Activated T-helper 1 cell treated with anti-CD3 and anti-CD28 coated beads, Interleukin-2, amount 50 U/mL, for 16 hours (primary cell): ENCODE measurements around the gene RBM26.

Source experiments
- DNase-seq, 2 donors: peaks; one replicate each; pipeline ENCODE4 v3.0.0-alpha.2; 2020; ENCODE audit warnings: low read depth in 1 of 2, low spot score in 1 of 2

Gene RBM26

GRCh38 chr13:79338343-79338742 lies 67.7 kb downstream of the RBM26 start:
- no peak for DNase-seq

DNA sequence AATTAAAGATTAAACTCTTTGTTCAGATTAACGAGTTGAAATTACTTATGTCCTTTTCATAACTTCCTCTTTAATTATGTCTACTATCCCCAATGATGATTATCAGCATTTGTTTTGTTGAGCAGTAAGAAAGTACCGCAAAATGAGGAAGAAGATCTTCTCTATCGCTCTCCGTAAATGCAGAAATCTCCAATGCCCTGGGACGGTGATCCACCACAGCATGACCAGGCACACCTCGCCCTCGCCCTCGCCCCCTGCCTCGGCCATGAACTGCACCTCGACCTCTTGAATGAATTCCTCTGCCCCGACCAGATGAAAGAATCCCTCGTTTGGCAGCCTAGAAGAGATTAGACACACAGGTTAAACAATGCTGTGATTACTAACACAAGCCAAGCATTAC lies 69.1 kb downstream of the RBM26 start:
- DNase-seq, result no peak

DNA sequence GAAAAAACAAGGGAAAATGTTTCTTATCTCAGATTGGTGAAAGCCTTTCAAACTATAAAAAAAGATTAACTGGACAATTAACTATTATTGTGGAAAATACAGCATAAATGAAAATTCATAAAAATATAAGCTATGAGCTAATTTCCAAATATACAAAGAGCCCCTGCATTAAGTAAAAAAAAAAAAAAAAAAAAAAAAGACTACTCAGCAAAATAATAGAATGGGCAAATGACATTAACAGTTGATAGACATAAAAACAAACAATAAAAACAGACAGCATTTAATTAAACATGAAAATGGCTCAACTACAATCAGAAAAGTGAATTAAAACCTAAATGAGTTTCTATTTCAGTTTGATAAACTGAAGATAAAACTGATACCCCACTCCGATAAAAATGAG lies 77.5 kb downstream of the RBM26 start:
- DNase-seq, result no peak

DNA sequence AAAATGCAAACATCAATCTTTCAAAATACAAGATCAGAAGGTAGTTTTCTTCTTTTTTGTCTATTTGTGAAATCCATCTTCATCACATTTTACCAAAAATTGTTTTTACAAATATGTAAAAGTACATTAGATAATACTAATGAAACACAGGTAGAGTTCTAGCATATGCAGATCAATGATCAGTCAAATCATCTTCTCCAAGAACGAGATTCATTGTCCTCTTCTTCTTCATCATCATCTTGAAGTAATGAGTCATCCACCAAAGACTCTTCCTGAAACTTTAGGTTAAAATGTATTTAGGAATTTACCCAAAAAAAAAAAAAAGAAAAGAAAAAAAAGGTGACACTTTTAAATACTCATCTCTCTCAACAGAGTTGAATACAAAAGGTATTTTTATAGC lies 85.6 kb downstream of the RBM26 start:
- DNase-seq, result no peak

GRCh38 chr13:79318664-79319063 lies 87.4 kb downstream of the RBM26 start:
- DNase-seq, result no peak

DNA sequence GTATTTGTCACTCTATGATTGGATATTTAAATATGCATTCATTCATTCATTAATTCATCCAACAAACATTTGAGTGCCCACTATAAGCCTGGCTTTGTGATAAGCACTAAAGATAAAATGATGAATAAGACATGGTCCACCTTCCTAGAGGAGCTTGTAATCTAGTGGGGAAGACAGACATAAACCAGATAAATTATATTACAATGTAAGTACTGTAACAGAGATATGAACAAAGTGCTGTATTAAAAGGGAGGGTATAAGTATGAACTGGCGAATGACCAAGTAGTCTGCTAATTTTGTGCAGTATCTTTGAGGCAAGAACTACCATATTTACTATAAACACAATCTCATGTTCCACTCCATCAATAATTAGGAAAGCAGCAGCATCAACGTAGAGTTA lies 88.2 kb downstream of the RBM26 start:
- no peak for DNase-seq

DNA sequence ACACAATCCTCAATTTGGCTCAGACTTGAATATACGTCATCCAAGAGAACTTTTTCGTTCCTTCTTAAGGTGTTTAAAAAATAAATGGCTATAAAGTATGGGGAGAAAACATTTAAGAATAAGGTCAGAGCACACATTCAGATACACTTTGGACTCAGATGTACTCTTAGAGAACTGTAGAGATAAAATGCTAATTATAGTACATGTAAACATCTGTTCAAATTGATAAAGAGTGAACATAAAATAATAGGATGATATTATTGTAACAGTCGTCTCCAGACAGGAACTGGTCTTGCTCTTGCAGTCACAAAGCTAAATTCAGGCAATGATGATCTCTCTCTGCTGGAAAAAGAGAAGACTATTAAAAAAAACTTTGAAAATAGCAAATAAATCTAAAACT lies 91.4 kb downstream of the RBM26 start:
- no peak for DNase-seq

DNA sequence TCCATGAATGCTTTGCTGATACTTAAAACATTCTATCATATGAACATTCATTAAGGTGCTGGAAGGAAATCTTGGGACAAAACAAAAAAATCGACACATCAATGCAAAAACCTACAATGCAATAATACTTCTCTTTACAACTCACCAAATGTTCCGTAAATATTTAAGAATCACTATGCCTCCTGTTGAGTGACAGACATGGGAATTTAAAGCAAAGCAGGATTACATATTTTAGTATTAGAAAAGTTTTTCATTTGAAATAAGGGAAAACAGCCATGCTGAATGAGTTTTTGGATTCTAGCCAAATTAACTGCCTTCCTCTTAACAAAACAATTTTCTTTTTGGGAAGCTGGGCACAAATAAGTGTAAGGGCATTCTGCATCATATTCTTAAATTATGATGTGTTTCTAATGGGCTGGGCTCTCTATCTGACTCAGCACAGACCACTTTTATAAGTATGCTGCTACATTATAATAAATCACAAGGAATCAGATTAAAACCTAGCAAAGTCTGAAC lies 93.7 kb downstream of the RBM26 start:
- DNase-seq, result no peak

GRCh38 chr13:79311386-79311785 lies 94.7 kb downstream of the RBM26 start:
- no peak for DNase-seq

DNA sequence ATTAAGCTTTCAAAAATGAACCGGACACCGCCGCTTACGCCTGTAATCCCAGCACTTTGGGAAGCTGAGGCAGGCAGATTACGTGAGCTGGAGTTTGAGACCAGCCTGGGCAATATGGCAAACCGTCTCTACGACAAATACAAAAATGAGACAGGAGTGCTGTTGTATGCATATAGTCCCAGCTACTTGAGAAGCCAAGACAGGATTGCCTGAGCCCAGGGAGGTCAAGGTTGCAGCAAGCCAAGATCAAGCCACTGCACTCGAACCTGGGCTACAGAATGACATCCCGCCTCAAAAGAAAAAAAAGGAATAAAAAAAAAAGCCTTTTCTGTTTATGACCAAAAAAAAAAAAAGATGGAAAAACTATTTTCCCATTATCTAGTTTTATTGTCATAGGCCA lies 96.4 kb downstream of the RBM26 start:
- no peak for DNase-seq

DNA sequence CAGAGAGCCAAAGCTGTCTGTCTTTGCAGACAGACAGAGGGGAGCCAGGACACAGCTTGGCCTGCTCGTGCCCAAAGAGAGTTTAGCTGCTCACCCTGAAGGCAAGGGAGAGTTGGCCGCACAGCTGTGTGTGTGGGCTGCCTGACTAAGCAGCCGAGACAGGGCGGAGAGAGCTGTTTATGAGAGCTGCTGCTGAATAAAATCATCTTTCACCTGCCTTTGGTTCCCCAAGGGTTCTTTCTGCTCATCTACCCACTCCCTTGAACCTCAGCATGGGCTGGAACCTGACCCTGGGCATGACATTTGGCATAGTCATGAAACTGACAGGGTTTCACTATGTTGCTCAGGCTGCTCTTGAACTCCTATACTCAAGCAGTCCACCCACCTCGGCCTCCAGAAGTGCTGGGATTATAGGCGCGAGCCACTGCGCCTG lies 98.2 kb downstream of the RBM26 start:
- DNase-seq, result no peak

DNA sequence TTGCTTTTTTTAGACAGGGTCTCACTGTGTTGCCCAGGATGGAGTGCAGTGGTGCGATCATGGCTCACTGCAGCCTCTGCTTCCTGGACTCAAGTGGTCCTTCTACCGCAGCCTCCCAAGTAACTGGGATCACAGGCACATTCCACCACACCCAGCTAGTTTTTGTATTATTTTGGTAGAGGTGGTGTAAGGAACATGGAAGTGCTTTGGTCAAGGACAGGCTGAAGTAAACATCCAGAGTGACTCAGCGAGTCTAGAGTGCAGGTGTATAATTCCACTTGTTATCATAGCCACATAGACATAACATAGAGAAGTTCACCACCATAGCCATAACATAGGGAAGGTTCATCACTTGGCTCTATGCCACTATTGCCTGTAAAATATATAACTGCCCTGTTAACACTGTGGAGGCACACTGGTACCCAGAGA lies 98.6 kb downstream of the RBM26 start:
- no peak for DNase-seq

GRCh38 chr13:79306650-79307049 lies 99.4 kb downstream of the RBM26 start:
- DNase-seq, result no peak

- no peak for DNase-seq
Observed at GRCh38 chr13:79297128-79297527, 108.9 kb downstream of the RBM26 start.

DNA sequence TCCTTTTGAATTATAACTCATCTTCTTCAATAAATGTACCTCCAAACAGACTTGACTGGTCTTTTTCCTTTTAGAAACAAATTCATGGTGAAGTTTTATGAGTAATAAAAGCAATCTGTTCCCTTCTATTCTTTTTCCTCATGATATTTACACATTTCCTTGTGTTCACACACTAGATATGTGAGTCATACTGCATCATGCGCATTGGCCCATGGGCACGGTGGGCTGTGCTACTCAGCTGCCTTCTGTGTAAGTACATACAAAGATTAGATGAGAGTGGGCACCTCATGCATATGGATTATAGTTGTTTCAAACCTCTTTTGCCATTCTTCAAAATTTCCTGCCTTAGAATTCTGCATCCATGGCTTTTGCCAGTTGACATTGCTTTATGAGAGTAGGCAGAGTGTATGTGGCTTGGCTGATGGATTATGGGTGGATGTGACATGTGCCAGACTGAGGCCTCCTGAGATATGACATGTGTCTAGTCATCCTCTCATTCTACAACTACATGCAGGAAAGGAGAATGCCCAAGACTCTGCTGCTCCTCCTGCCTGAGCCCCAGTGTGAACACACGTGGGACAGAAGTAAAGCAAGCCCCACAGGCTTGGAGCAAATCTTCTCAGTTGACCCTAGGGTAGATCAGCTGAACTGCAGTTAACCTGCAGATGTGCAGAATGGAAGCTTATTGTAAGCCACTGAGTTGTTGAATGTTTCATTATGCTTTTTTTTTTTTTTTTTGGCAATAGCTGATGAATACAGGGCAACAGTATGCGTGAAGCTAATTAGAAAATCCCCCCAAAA lies 109.9 kb downstream of the RBM26 start:
- DNase-seq, result no peak

- no peak for DNase-seq
Observed at GRCh38 chr13:79290595-79291244, 115.3 kb downstream of the RBM26 start.

GRCh38 chr13:79289571-79289970 lies 116.5 kb downstream of the RBM26 start:
- DNase-seq, result no peak

- no peak for DNase-seq
Observed at GRCh38 chr13:79287939-79288795, 117.9 kb downstream of the RBM26 start.

DNA sequence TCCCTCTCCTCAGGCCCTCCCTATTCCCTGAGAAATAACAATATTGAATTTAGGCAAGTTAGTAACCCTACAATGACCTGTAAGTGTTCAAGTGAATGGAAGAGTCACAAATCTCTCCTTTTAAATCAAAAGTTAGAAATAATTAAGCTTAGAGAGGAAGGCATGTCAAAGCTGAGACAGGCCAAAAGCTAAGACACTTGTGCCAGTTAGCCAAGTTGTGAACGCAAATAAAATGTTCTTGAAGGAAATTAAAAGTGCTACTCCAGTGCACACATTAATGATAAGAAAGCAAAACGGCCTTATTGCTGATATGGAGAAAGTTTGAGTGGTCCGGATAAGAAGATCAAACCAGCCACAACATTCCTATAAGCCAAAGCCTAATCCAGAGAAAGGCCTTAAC lies 120.9 kb downstream of the RBM26 start:
- DNase-seq, result no peak

DNA sequence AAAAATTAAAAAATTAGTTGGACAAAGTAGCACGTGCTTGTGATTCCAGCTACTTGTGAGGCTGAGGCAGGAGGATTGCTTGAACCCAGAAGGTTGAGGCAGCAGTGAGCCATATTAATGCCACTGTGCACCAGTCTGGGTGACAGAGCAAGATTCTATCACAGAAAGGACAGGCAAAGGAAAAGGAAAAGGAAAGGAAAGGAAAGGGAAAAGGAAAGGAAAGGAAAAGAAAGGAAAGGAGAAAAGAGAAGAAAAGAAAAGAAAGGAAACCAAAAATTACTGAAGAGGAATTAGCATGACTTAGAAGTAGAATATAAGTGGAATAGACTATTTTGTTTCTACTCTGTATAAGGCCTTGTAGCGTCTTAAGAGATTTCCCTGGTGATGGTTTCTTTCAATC lies 122.3 kb downstream of the RBM26 start:
- no peak for DNase-seq

GRCh38 chr13:79282976-79283375 lies 123.1 kb downstream of the RBM26 start:
- DNase-seq, result no peak

DNA sequence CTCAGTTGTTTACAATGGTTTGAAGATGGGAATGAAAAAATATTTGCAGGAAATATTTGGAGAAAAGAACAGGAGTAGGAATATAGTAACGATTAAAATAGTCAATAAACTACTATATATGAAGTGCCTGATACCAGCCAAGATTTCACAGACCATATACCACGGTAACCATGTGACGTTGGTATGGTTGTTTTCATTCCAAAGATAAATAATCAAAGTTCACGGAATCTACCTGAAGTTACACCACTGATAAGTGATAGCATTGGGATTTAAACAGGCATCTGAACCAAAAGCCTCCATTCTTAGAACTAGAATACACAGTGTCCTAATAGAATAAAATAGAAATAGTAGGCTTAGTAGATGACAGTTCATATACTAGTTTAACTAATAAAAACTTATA lies 123.5 kb downstream of the RBM26 start:
- DNase-seq, result no peak
